H54 (cell line): Measurements from ENCODE around the gene RERE.
"Not testable (repeated sequence)": the region's sequence is repeated elsewhere in the genome, so short reads cannot be mapped to it uniquely, and the experiment has no call there.

Experiments
- DNase-seq: peaks from one replicate; pipeline ENCODE4 v3.0.0; 2011; ENCODE audit warnings: low spot score, mixed read lengths; ENCODE audit not compliant: insufficient read length
- FAIRE-seq: peaks from 3 replicates; lab custom pipeline; 2011; peaks lifted over from hg19 to GRCh38; lab: Jason Lieb, UNC
- POLR2A ChIP-seq: IDR thresholded peaks from 2 replicates; pipeline ENCODE4 v1.6.1; 2011; ENCODE audit warnings: low read depth, mild to moderate bottlenecking, low read length

Gene RERE

DNA sequence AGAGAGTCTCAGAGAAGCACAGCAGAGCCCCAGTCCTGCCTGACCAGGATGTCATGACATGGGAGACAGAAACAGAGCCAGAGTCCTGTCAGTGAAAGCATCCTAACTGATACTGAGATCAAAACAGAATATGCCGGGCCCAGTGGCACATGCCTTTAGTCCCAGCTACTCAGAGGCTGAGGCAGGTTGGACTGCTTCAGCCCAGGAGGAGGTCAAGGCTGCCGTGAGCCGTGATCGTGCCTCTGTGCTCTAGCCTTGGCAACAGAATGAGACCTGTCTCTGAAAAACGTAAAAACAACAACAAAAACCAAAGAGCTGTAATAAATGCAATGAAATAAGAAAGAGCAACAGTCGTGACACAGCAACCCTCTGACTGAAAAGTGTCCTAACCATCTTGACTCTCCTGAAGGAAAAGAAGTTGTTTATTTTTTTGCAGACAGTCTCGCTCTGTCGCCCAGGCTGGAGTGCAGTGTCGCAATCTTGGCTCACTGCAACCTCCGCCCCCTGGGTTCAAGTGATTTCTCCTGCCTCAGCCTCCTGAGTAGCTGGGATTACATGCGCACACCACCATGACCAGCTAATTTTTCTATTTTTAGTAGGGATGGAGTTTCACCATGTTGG is 310.3 kb downstream of the RERE start:
- no peak for TF ChIP-seq POLR2A
- FAIRE-seq, result no peak
- DNase-seq, result no peak

GRCh38 chr1:8506456-8506855 is 311.0 kb downstream of the RERE start:
- FAIRE-seq, result no peak
- no peak for TF ChIP-seq POLR2A
- DNase-seq, result no peak

DNA sequence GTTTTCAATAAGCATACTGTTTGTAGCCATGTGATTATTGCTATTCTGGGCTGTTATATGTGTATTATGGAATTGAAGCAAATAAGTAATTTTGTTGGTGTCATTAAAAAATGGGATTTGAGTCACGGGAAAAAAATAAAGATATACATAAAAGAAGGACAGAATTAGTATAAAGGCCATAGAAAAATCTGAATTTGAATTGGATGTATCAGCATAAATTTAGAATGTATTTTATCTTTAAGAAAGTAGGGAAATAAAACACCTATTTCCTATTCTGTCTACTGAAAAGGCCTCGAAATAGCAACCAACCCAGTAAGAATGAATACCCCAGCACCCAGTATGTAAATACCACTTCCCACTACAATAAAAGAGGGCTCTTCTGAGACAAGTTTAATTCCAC is 313.6 kb downstream of the RERE start:
- no peak for FAIRE-seq
- no peak for TF ChIP-seq POLR2A

GRCh38 chr1:8502949-8503348 is 314.5 kb downstream of the RERE start:
- not testable (repeated sequence) for FAIRE-seq, DNase-seq

More for the DNA sequence above, 313.6 kb downstream of the RERE start:
- no peak for DNase-seq

- no peak for TF ChIP-seq POLR2A
- no peak for DNase-seq
- no peak for FAIRE-seq
Measured at GRCh38 chr1:8497210-8497819, 320.1 kb downstream of the RERE start.

DNA sequence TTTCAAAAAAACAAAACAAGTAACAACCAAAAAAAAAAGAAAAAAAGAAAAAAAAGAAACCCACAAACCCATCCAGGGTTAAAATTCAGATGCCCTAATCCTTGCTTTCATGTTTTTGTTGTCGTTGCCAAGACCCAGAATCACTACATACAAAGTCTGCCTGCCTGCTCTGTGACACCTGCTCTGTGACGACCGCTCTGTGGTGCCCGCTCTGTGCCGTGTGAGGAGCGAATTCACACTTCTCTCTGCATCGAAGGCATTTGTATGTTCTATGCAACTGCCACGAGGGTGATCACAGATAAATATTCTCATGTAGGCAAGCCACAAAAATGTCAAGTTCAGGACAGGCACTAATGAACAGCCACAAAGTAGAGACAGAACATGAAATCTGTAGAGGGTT is 321.0 kb downstream of the RERE start:
- TF ChIP-seq POLR2A, result no peak
- FAIRE-seq, result no peak
- no peak for DNase-seq

- no peak for DNase-seq
- FAIRE-seq, result no peak
- TF ChIP-seq POLR2A, result no peak
Measured at GRCh38 chr1:8495928-8496401, 321.5 kb downstream of the RERE start.

DNA sequence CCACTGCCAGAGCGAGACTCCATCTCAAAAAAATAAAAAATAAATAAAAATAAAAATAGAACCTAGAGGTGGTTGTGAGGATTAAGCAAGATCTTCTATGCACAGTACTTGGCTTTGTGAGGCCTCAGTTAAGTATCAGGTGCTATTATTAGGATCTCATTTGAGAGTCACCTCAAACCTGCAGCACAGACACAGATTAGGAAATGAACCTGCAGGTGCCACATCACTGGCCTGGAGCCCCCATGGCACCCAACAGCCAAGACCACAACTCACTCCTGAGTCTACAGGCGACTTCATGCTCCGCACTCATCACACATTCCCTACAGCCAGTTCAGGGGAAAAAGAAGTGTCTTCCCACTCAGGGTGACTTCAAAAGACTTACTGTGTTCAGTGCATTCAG is 322.8 kb downstream of the RERE start:
- DNase-seq, result no peak
- no peak for FAIRE-seq

DNA sequence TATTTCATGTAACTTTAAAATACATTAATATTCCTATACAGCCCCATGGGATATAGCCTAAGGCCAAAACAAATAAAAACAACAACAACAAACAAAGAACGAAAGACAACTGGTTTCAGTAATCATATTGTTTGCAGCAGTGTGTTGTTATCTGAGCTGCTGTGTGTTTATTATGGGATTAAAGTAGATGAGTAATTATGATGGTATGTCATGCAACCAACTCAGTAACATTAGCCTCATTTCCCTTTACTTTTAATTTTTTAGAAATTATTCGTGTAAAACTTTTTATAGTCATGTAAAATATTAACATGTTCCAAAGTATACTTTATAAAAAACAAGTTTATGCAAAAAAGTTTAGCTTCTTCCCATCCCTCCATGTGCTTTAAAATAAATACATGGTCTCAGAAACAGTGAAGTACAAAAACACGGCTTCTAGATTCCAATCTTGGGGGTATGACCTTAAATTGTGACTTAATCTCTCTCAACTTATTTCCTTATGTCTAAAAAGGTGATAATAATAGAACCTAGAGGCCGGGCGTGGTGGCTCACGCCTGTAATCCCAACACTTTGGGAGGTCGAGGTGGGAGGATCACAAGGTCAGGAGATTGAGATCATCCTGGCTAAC is 323.4 kb downstream of the RERE start:
- DNase-seq, result no peak
- no peak for FAIRE-seq
- no peak for TF ChIP-seq POLR2A

More for the DNA sequence above, 322.8 kb downstream of the RERE start:
- no peak for TF ChIP-seq POLR2A

DNA sequence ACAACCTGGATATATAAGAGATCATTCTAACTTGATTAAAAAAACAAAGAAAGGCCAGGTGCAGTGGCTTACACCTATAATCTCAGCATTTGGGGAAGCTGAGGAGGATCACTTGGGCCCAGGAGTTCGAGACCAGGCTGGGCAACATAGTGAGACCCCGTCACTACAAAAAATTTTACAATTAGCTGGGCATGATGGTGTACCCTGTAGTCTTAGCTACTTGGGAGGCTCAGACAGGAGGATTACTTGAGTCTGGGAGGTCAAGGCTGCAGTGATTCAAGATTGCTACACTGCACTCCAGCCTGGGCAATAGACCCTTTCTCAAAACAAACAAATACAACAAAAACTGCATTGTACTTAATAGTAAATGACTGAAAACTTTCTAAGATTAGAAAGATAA is 330.2 kb downstream of the RERE start:
- FAIRE-seq, result no peak
- TF ChIP-seq POLR2A, result no peak

GRCh38 chr1:8486047-8486446 is 331.4 kb downstream of the RERE start:
- no peak for FAIRE-seq
- DNase-seq, result no peak
- TF ChIP-seq POLR2A, result no peak

More for the DNA sequence above, 330.2 kb downstream of the RERE start:
- no peak for DNase-seq

GRCh38 chr1:8483586-8483985 is 333.9 kb downstream of the RERE start:
- no peak for TF ChIP-seq POLR2A
- FAIRE-seq (no peak), DNase-seq (no peak)

DNA sequence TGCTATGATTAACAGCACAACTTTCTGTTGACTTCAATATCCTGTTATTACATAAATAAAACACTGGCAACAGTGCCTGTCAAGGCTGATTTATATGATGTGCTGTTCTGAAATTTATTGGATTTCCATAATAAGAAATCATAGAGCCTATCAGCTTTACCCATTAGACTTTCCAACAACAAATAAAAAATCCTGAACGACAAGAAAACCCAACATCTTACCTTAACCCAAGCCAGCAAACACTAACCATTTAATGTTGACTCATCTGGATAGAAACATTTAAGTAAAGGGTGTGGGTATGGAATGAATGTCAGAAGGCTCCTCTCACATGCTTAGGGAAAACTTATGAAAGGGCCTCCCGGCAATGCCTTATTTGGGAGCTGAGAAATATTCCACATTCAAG is 334.5 kb downstream of the RERE start:
- FAIRE-seq (no peak), DNase-seq (no peak)
- no peak for TF ChIP-seq POLR2A

DNA sequence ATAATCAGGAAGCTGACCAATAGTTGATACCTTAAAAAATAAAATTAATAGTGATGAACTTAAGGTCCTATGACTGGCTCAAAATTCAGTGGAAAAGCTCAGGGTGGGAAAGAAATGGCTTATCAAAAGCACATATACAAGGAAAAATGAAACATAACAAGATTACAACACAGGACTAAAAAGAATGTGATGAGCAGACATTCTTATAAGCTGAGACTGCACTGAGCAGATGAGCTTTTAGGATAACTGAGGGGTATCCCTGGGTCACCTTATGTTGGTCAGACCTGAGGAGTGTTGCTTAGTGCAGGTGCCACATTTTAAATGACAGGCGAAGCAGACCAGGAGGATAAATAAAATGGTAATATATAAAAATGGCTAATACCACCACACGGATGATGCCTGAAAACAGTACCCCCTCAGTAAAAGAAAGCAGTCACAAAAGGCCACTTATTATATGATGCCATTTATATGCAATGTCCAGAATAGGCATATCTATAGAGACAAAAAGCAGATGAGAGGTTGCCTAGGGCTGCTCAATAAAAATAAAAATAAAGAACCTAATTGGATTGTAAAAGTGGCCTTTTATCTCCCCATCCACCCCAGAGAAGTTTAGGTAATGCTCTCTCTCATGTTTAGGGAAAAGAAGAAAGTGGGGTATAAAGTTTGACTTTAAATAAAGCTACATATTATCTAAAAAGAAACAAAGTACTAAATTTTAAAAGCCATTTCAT is 335.6 kb downstream of the RERE start:
- TF ChIP-seq POLR2A, result no peak
- FAIRE-seq, result no peak
- no peak for DNase-seq
